Cardiac septum (tissue), 1 donor: ENCODE results near the gene BCL2L11. TPM values are rescaled to one million over a fixed set of nuclear protein-coding genes. Genes with fewer than 3 reads are reported as not detected.

Source experiments
- DNase-seq: peaks from one replicate; pipeline ENCODE4 v3.0.0-alpha.2; 2020; ENCODE audit warnings: low spot score
- intact Hi-C: fragments of 100-400 bp; cut with DNase I; formaldehyde crosslinking; loops from one replicate; pipeline ENCODE4 v1.14.0; 2022
- total RNA-seq: library from RNA; stranded (reverse); fragmentation: NEBNext Ultra II Directional; extraction: Animal tissue kit (Norgen Biotek cat#: 25700); gene quantifications from one replicate; pipeline ENCODE4 v1.2.1, GENCODE V29; 2021
- donor health status: DM: no; HTN: no; CAD: no.

Gene BCL2L11
- total RNA-seq, 1 donor from 2014 or later, result 5.2 TPM

DNA sequence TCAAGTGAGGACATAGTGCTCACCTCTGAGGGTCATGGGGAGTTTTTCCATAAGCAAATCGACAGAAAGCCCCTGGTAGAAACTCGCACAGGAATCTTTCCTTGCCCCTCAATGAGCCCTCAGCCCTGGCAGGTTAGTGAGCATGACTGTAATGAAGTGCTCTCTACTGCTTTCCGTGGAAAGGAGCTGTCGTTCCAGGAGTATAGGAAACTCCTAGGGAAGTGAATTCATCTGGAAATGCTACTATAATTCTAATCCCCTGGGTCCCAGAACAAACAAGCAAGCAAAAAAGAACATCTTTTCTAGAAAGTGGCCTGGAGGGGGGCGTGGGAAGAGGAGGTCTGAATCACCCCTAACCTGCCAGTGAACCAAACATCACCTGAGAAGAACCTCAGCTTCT, 18.1 kb downstream of the BCL2L11 start:
- no peak for DNase-seq
- intact Hi-C loops, result no loop called here

GRCh38 chr2:111139637-111140317, 19.1 kb downstream of the BCL2L11 start:
- DNase-seq, result no peak
- intact Hi-C loops, result no loop called here

DNA sequence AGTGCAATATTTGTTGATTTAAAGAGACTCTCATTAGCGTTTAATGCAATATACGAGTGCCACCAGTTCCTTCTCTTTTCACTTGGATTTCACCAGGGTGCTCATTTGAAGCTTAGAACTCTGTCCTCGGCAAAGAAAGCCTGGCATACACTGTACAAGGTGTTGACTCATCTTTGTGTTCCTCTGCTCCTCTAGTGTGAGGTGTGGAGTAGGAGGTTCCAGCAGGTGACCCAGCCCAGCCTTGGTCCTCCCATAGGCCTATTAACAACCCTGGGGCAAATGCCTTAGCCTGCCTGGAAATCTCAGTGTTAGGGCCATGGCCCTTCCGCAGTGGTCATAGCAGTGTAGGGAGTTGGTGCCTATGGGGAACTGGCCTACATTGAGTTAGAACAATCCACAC, 20.1 kb downstream of the BCL2L11 start:
- DNase-seq, result no peak
- intact Hi-C loops, result no loop called here

GRCh38 chr2:111142101-111142500, 21.4 kb downstream of the BCL2L11 start:
- no peak for DNase-seq
- intact Hi-C loops, result no loop called here

- DNase-seq, result no peak
- intact Hi-C loops, result no loop called here
Observed at GRCh38 chr2:111143107-111143842, 22.6 kb downstream of the BCL2L11 start.

DNA sequence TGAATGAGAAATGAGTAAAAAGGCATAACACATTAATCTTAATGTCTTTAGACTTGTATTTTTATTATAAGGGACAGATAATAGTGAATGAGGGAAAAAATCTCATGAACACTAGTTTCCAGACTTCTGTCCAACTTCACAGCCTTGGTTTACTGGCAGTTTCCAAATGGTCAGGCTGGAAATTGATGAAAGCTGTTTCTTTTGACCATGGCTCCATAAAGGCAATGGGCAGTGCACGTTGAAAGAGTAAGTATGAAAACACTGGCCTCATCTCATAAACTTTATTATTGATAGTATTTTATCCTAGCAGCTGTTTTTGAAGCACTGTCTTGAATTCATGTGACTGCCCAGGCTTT, 23.1 kb downstream of the BCL2L11 start:
- intact Hi-C loops, result no loop called here
- no peak for DNase-seq

- intact Hi-C loops, result no loop called here
- DNase-seq, result no peak
Observed at GRCh38 chr2:111145103-111145760, 24.5 kb downstream of the BCL2L11 start.

- DNase-seq, result no peak
- intact Hi-C loops, result no loop called here
Observed at GRCh38 chr2:111145951-111146350, 25.2 kb downstream of the BCL2L11 start.

- no peak for DNase-seq
- intact Hi-C loops, result no loop called here
Observed at GRCh38 chr2:111148225-111148873, 27.6 kb downstream of the BCL2L11 start.

GRCh38 chr2:111148925-111149324, 28.2 kb downstream of the BCL2L11 start:
- no peak for DNase-seq
- intact Hi-C loops, result no loop called here

DNA sequence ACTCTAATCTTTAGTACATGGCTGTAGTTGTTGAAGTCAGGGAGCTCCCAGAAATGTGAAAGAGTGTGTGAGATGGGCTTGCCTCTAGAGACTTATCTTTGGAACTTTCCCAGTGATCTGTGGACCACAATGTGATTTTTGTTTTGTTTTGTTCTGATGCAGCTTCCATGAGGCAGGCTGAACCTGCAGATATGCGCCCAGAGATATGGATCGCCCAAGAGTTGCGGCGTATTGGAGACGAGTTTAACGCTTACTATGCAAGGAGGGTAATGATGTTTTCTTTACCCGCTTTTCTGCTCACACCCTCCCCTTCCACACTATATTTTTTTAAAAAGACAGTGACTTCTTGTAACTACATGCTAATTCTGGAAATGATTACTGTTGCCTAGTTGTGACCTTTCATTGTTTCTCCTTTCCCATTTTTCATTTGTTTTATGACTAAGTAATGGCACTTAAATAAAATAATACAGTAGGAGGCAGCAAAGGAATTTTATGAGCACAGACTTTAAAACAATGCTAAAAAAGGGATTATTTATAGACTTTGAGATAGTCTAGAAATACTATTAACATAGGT, 29.3 kb downstream of the BCL2L11 start:
- intact Hi-C loops, result no loop called here
- no peak for DNase-seq

DNA sequence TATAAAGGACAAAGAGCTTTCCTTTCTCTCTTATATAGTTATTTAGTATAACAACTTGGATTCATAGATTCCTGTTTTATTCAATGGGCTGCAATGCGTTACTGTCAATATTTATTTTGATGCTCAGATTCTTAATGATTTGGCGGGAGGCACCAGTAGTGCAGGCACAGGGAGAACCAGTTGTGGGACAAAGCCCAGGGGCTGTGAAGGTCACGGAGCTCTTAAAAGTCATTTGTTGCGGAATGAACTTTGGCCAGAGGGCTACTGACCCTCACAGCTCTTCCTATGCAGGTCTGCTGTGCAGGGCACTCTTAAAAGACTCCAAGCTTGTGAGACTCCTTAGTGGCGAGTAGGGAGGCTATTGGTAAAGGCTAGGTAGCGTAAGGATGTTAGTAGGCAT, 34.0 kb downstream of the BCL2L11 start:
- DNase-seq, result no peak
- intact Hi-C loops, result no loop called here

DNA sequence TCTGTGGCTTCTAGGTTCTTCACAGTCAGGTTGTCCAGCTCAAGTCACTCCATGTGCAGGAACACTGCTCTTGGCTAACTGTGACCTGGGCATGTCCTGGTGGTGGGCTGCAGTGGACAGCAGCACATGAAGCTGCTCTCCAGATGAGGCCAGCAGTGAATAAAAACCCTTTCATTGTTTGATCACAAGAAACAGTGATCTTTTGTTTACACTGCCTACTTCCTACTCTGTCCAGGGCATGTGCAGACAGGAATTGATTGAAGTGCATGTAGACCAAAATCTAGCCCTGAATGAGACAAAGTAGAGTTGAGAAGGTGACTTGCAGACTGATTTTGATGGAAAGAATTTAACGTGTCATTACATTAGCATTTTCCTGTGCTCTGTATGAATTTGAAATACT, 34.9 kb downstream of the BCL2L11 start:
- intact Hi-C loops, result no loop called here
- DNase-seq, result no peak

DNA sequence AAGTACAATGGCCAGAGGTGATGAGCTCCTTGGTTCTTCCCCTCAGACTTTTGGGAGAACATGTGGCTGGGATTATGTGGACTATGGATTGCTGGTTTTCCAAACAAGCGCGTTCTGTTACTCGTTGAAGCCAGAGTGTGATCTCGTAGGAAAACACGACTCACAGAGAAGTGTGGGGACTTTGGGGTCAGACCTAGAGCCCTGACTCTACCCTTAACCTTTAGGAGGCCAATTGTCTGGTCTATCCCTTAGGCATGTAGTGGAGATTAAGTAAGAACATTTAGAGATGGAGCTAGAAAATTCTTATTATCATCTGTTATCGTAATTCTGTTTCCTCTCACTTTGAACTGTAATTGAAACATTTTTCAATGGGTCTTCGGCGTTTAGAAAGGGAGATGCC, 35.8 kb downstream of the BCL2L11 start:
- DNase-seq, result no peak
- intact Hi-C loops, result no loop called here

GRCh38 chr2:111157071-111157661, 36.5 kb downstream of the BCL2L11 start:
- no peak for DNase-seq
- intact Hi-C loops, result no loop called here

GRCh38 chr2:111157798-111158197, 37.1 kb downstream of the BCL2L11 start:
- intact Hi-C loops, result no loop called here
- no peak for DNase-seq

- no peak for DNase-seq
- intact Hi-C loops, result no loop called here
Observed at GRCh38 chr2:111159641-111160040, 38.9 kb downstream of the BCL2L11 start.

DNA sequence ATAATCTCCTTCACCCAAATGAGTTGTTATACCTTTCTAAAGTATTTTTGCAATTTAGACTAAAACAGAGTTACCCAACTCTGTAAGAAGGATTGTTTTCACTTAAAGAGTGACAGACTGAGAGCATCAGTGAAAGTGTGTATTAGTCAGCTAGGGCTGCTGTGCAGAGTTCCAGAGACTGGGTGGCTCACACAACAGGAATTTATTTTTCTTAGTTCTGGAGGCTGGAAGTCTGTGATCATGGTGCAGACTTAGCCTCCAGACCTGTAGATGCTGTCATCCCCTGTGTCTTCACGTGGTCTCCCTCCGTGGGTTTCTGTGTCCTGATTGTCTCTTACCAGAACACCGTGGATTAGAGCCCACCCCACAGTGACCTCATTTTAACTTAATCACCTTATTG, 40.0 kb downstream of the BCL2L11 start:
- DNase-seq, result no peak
- intact Hi-C loops, result no loop called here

DNA sequence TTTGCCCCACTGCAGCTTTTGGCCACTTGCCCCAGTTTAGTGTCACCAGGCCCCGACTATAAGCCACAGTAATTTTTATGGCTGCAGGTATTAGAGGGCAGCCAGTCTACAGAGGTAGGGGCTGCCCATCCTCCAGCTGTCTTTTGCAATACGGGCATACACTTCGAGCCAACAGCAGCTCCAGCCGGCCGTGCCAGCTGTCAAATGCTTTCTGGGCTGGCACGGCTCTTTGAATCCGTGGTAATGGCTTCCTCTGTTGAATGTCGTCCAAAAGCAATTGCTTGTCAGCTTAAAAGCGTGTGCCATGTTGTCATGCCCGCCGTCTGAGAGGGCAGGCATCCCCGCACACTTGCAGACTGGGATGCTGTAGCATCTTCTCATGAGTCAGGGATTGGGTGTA, 41.3 kb downstream of the BCL2L11 start:
- DNase-seq, result no peak
- intact Hi-C loops, result loop anchor here (2.0 kb wide), 1 partner anchor 39 kb away; no protein-coding TSS in a partner anchor
